KMS-11 (cell line): ENCODE measurements around the gene GPBP1L1.
A peak's percentile ranks its signal among the peaks of the same experiment; 100 is the strongest.

Source experiments
- H2AFZ ChIP-seq: fragments of 200-600 bp; sonication (generic); 2 replicates; pipeline ENCODE4 v1.6.1; 2016; ENCODE audit warnings: antibody characterized with exemption, mixed run types, low read depth
- H3K27ac ChIP-seq: fragments of 200-600 bp; sonication (generic); 2 replicates; pipeline ENCODE4 v1.6.1; 2016; ENCODE audit warnings: mild to moderate bottlenecking, mixed run types
- H3K27me3 ChIP-seq: fragments of 200-600 bp; sonication (generic); 2 replicates; pipeline ENCODE4 v1.6.1; 2017; ENCODE audit warnings: mild to moderate bottlenecking, low read depth, mixed run types, moderate library complexity; ENCODE audit not compliant: insufficient read depth
- H3K36me3 ChIP-seq: fragments of 200-600 bp; sonication (generic); 2 replicates; pipeline ENCODE4 v1.6.1; 2017; ENCODE audit warnings: mild to moderate bottlenecking, mixed run types; ENCODE audit not compliant: insufficient read depth
- H3K4me1 ChIP-seq: fragments of 200-600 bp; sonication (generic); 2 replicates; pipeline ENCODE4 v1.6.1; 2016; ENCODE audit warnings: mild to moderate bottlenecking, low read depth, mixed run types; ENCODE audit not compliant: poor library complexity, severe bottlenecking
- H3K4me2 ChIP-seq: fragments of 200-600 bp; sonication (generic); 2 replicates; pipeline ENCODE4 v1.7.0; 2016; ENCODE audit warnings: mild to moderate bottlenecking, mixed run types
- H3K4me3 ChIP-seq: fragments of 200-600 bp; sonication (generic); IDR thresholded peaks from 2 replicates; pipeline ENCODE4 v1.6.1; 2017; ENCODE audit warnings: low read depth, low read length, mixed read lengths; ENCODE audit not compliant: insufficient read depth
- H3K79me2 ChIP-seq: fragments of 200-600 bp; sonication (generic); 2 replicates; pipeline ENCODE4 v1.6.1; 2016; ENCODE audit warnings: low read depth, mixed run types; ENCODE audit not compliant: insufficient read depth
- H3K9ac ChIP-seq: fragments of 200-600 bp; sonication (generic); 2 replicates; pipeline ENCODE4 v1.6.1; 2016; ENCODE audit warnings: mild to moderate bottlenecking, mixed run types
- H4K20me1 ChIP-seq: fragments of 200-600 bp; sonication (generic); 2 replicates; pipeline ENCODE4 v1.6.1; 2016; ENCODE audit warnings: mild to moderate bottlenecking, mixed run types; ENCODE audit not compliant: insufficient read depth
- TF ChIP-seq, protein P1 (sequence below): fragments of 200-600 bp; sonication (generic); conservative IDR thresholded peaks from 2 replicates; pipeline ENCODE4 v1.6.1; 2017; ENCODE audit warnings: low read depth, mild to moderate bottlenecking, antibody characterized with exemption, low read length, moderate library complexity, mixed read lengths

The GPBP1L1 gene

DNA sequence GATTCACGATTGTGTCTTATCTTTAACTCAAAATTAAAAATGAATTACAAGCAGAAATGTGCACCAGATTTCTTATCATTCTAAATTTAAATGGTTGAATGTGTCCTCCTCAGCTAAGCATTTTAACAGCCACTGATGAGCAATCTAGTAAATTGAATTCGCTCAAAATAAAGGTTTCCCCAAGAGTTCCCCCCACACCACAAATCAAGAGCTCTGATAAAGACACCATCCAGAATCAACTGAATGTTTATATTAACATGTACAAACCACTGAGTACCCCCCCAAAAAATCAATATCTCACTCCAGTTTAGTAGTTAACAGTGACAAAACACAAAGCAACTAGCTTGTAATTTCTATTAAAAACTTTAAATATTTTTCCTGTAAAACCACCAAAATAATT lies 1.9 kb downstream of the GPBP1L1 start:
- Histone ChIP-seq H3K4me1 (peaks cover 45% of the 10 kb centered on the region), H3K9ac (no peak overlapping the region; the same call in 1 of the 2 replicates), H4K20me1 (peaks cover 20% of the 10 kb centered on the region; the same call in 1 of the 2 replicates), H3K27me3 (no peaks in the 10 kb centered on the region), H3K4me2 (peak overlapping the region; percentile 98), H3K27ac (no peak overlapping the region), H3K36me3 (no peaks in the 10 kb centered on the region), H3K79me2 (peaks cover 81% of the 10 kb centered on the region), H3K4me3 (no peak overlapping the region), H2AFZ (no peak overlapping the region)
- TF ChIP-seq, protein P1, sequence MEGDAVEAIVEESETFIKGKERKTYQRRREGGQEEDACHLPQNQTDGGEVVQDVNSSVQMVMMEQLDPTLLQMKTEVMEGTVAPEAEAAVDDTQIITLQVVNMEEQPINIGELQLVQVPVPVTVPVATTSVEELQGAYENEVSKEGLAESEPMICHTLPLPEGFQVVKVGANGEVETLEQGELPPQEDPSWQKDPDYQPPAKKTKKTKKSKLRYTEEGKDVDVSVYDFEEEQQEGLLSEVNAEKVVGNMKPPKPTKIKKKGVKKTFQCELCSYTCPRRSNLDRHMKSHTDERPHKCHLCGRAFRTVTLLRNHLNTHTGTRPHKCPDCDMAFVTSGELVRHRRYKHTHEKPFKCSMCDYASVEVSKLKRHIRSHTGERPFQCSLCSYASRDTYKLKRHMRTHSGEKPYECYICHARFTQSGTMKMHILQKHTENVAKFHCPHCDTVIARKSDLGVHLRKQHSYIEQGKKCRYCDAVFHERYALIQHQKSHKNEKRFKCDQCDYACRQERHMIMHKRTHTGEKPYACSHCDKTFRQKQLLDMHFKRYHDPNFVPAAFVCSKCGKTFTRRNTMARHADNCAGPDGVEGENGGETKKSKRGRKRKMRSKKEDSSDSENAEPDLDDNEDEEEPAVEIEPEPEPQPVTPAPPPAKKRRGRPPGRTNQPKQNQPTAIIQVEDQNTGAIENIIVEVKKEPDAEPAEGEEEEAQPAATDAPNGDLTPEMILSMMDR, result no peak

DNA sequence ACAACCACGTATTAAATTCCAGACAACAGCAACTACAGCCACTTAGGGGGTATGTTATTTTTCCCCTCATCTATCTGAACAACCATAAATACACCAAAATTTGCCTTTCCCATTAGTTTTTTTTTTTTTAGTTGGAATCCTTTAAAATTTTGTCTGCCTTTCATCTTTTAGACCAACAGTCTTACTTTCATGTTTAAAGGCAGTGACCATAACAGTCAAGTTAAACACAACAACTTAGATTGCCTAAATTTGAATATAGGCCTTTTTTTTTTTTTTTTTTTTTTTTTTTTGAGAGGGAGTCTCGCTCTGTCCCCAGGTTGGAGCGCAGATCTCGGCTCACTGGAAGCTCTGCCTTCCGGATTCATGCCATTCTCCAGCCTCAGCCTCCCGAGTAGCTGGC lies 3.4 kb downstream of the GPBP1L1 start:
- H3K4me2 ChIP-seq, result no peak overlapping the region
- peaks cover 20% of the 10 kb centered on the region; the same call in 1 of the 2 replicates for H4K20me1 ChIP-seq
- H2AFZ ChIP-seq, result no peak overlapping the region
- H3K4me3 ChIP-seq, result no peak overlapping the region
- H3K27ac ChIP-seq, result no peak overlapping the region
- H3K4me1 ChIP-seq, result peaks cover 55% of the 10 kb centered on the region
- no peak overlapping the region for H3K9ac ChIP-seq
- H3K36me3 ChIP-seq, result no peaks in the 10 kb centered on the region
- no peaks in the 10 kb centered on the region for H3K27me3 ChIP-seq
- H3K79me2 ChIP-seq, result peaks cover 82% of the 10 kb centered on the region
- TF ChIP-seq, protein P1, result no peak

DNA sequence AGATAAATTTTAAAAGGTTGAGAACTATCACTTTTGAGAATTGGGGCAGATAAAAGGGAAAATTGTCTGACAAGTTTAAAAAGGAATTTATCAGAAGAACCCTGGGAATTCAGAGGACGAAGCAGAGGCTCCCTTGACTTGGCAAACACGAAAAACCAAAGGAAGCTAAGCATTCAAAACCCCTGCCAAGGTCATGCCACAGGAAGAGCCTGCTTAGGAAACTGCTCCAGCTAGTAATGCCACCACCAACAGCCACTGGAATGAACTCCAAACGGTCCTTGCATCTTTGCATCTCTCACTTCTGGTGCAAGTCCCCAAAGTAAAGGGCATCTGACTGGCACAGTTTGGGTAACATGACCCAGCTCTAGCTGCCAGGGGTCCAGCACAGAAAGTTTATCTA lies 7.2 kb downstream of the GPBP1L1 start:
- no peak overlapping the region for H3K9ac ChIP-seq
- H3K4me1 ChIP-seq, result peaks cover 59% of the 10 kb centered on the region
- H3K4me3 ChIP-seq, result no peak overlapping the region
- no peaks in the 10 kb centered on the region for H3K27me3 ChIP-seq
- TF ChIP-seq, protein P1, result no peak
- H4K20me1 ChIP-seq, result peaks cover 15% of the 10 kb centered on the region; the same call in 1 of the 2 replicates
- peaks cover 97% of the 10 kb centered on the region for H3K79me2 ChIP-seq
- no peak overlapping the region for H2AFZ ChIP-seq
- H3K36me3 ChIP-seq, result no peaks in the 10 kb centered on the region
- H3K4me2 ChIP-seq, result no peak overlapping the region
- no peak overlapping the region for H3K27ac ChIP-seq

DNA sequence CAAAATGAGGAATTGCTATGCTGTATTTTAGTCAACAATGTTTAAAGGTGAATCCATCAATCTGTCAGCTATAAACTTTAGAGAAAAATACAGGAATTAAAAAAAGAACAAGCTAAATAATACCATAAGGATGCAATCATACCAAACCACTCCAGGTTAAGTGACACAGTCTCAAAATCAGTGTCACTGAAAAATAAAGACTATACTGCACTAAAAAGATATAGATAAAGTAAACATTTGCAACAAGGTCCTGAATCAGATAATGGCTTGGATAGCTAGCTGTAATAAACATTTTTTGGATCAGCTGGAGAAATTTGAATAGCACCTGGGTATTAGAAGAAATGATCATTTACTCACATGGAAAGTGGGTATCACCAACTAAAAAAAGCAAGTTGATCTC lies 7.8 kb downstream of the GPBP1L1 start:
- no peaks in the 10 kb centered on the region for H3K36me3 ChIP-seq
- H3K4me1 ChIP-seq, result peaks cover 59% of the 10 kb centered on the region
- H3K9ac ChIP-seq, result no peak overlapping the region
- TF ChIP-seq, protein P1, result no peak
- H3K27ac ChIP-seq, result no peak overlapping the region
- H3K4me2 ChIP-seq, result no peak overlapping the region
- H3K27me3 ChIP-seq, result no peaks in the 10 kb centered on the region
- H3K79me2 ChIP-seq, result peaks cover 97% of the 10 kb centered on the region
- H3K4me3 ChIP-seq, result no peak overlapping the region
- no peak overlapping the region for H2AFZ ChIP-seq
- peaks cover 15% of the 10 kb centered on the region; the same call in 1 of the 2 replicates for H4K20me1 ChIP-seq
